GM12878 (cell line): Measurements from ENCODE around the gene SYCP3. TPM values are rescaled to one million over a fixed set of nuclear protein-coding genes. Genes with fewer than 3 reads are reported as not detected.

ENCODE experiments used
- ATAC-seq: fragments of 200-7000 bp; cut with Tn5 transposase; 3 replicates; pipeline ENCODE4 v1.9.1; 2020; ENCODE audit warnings: mild to moderate bottlenecking, moderate library complexity
- BruUV-seq: library from RNA; stranded (reverse); fragments of 400-500 nt; replicated peaks from 2 replicates; lab custom pipeline; 2021; lab: Mats Ljungman, UMichigan
- CTCF ChIA-PET: fragments of 300-600 bp; sonication (Branson Sonifier 250); formaldehyde crosslinking; extraction: SDS; loops from one replicate; lab custom pipeline; 2021; ENCODE audit warnings: inconsistent platforms; lab: Yijun Ruan, JAX
- POLR2A ChIA-PET: fragments of 350-600 bp; formaldehyde crosslinking; extraction: SDS; loops from one replicate; lab custom pipeline; 2021; ENCODE audit warnings: inconsistent platforms; lab: Charles Lee
- RAD21 ChIA-PET: fragments of 300-600 bp; sonication (Branson Sonifier 250); formaldehyde crosslinking; loops from one replicate; lab custom pipeline; 2023; ENCODE audit warnings: antibody characterized with exemption; ENCODE audit not compliant: unreplicated experiment; lab: Charles Lee
- SMC1A ChIA-PET: fragments of 300-600 bp; sonication (Branson Sonifier 250); formaldehyde crosslinking; loops from one replicate; lab custom pipeline; 2023; ENCODE audit not compliant: unreplicated experiment, uncharacterized antibody; lab: Charles Lee
- DNase-seq: peaks from one replicate; pipeline ENCODE4 v3.0.0-alpha.2; 2011; ENCODE audit warnings: low read depth, low spot score
- FAIRE-seq: peaks from 3 replicates; lab custom pipeline; 2011; peaks lifted over from hg19 to GRCh38; lab: Jason Lieb, UNC
- H2AFZ ChIP-seq: 2 replicates; pipeline ENCODE4 v1.6.0; 2011; ENCODE audit warnings: low read depth, low read length, control low read depth; ENCODE audit not compliant: control insufficient read depth
- H3K27ac ChIP-seq: 2 replicates; pipeline ENCODE4 v1.5.1; 2011; ENCODE audit warnings: control low read depth; ENCODE audit not compliant: control insufficient read depth, insufficient read depth
- H3K27me3 ChIP-seq, 2 experiments: replicated peaks in 1 of 2; 2 replicates each; pipeline versions ENCODE4 v1.6.0 to v1.6.1; 2011; ENCODE audit warnings: low read length in 1 of 2; ENCODE audit not compliant: control insufficient read depth in 2 of 2, insufficient read depth in 2 of 2
- H3K36me3 ChIP-seq, 2 experiments: 2 replicates each; pipeline ENCODE4 v1.5.1; 2011; ENCODE audit warnings: low read length in 1 of 2; ENCODE audit not compliant: control insufficient read depth in 2 of 2, insufficient read depth in 2 of 2
- H3K4me1 ChIP-seq: 2 replicates; pipeline ENCODE4 v1.6.1; 2011; ENCODE audit warnings: mild to moderate bottlenecking, low read length, moderate library complexity, mixed read lengths; ENCODE audit not compliant: control insufficient read depth, insufficient read depth
- H3K4me2 ChIP-seq: 2 replicates; pipeline ENCODE4 v1.6.0; 2011; ENCODE audit warnings: control low read depth; ENCODE audit not compliant: control insufficient read depth, insufficient read depth
- H3K4me3 ChIP-seq: fragments of 200-600 bp; sonication (generic); 2 replicates; pipeline ENCODE4 v1.5.1; 2016
- H3K79me2 ChIP-seq: 2 replicates; pipeline ENCODE4 v1.6.0; 2011; ENCODE audit warnings: low read length; ENCODE audit not compliant: control insufficient read depth, insufficient read depth
- H3K9ac ChIP-seq: 2 replicates; pipeline ENCODE4 v1.8.0; 2011; ENCODE audit warnings: low read length, control low read depth, mixed read lengths; ENCODE audit not compliant: control insufficient read depth, insufficient read depth
- H3K9me3 ChIP-seq: replicated peaks from 3 replicates; pipeline ENCODE4 v1.5.1; 2011; ENCODE audit warnings: mild to moderate bottlenecking, low read length; ENCODE audit not compliant: control insufficient read depth, insufficient read depth
- H4K20me1 ChIP-seq: 2 replicates; pipeline ENCODE4 v1.6.0; 2011; ENCODE audit not compliant: control insufficient read depth, insufficient read depth
- ASH2L ChIP-seq: fragments of 300-600, 200-600 bp; sonication (generic); IDR thresholded peaks from 2 replicates; pipeline ENCODE4 v1.6.1; 2017; ENCODE audit warnings: low read depth, mild to moderate bottlenecking, borderline replicate concordance
- ATF7 ChIP-seq: fragments of 450-650 bp; IDR thresholded peaks from 2 replicates; pipeline ENCODE4 v1.6.1; 2016; ENCODE audit warnings: low read depth, mild to moderate bottlenecking
- EED ChIP-seq: sonication (generic); IDR thresholded peaks from 2 replicates; pipeline ENCODE4 v1.6.1; 2016; ENCODE audit warnings: antibody characterized with exemption, low read depth
- ETV6 ChIP-seq, 2 experiments: fragments of 450-650 bp in 1 of 2; IDR thresholded peaks in 1 of 2; conservative IDR thresholded peaks in 1 of 2; 2 replicates each; pipeline ENCODE4 v1.6.1; 2014; ENCODE audit warnings: antibody characterized with exemption in 1 of 2, borderline replicate concordance in 1 of 2, low read depth in 1 of 2, mild to moderate bottlenecking in 1 of 2, moderate library complexity in 1 of 2
- FOXK2 ChIP-seq: fragments of 450-650 bp; IDR thresholded peaks from 2 replicates; pipeline ENCODE4 v1.6.1; 2017; ENCODE audit warnings: mild to moderate bottlenecking, moderate library complexity
- GATAD2B ChIP-seq: fragments of 450-650 bp; conservative IDR thresholded peaks from 2 replicates; pipeline ENCODE4 v1.6.1; 2017; ENCODE audit warnings: low read depth, mild to moderate bottlenecking, moderate library complexity
- HCFC1 ChIP-seq: fragments of 150-350 bp; IDR thresholded peaks from 2 replicates; pipeline ENCODE4 v1.6.1; 2014; ENCODE audit warnings: low read length
- HDAC2 ChIP-seq: fragments of 200-600 bp; sonication (generic); IDR thresholded peaks from 2 replicates; pipeline ENCODE4 v1.6.1; 2017
- IKZF1 ChIP-seq: fragments of 450-650 bp; conservative IDR thresholded peaks from 2 replicates; pipeline ENCODE4 v1.6.1; 2017; ENCODE audit warnings: antibody characterized with exemption, mild to moderate bottlenecking
- NFIC ChIP-seq: IDR thresholded peaks from 2 replicates; pipeline ENCODE4 v1.6.1; 2012; ENCODE audit warnings: low read depth, mild to moderate bottlenecking, inconsistent platforms, low read length, moderate library complexity
- NFYA ChIP-seq: IDR thresholded peaks from 2 replicates; pipeline ENCODE4 v1.6.1; 2011; ENCODE audit warnings: low read depth, mild to moderate bottlenecking, low read length, improper control_type of control experiment, borderline replicate concordance
- RFX5 ChIP-seq: IDR thresholded peaks from 2 replicates; pipeline ENCODE4 v1.6.1; 2011; ENCODE audit warnings: low read depth, low read length, improper control_type of control experiment
- SMAD5 ChIP-seq: IDR thresholded peaks from 2 replicates; pipeline ENCODE4 v1.6.1; 2016; ENCODE audit warnings: antibody characterized with exemption, low read depth
- SRF ChIP-seq, 2 experiments: IDR thresholded peaks; 2 replicates each; pipeline ENCODE4 v1.6.1; 2011; ENCODE audit warnings: low read depth in 2 of 2, low read length in 2 of 2, mild to moderate bottlenecking in 1 of 2, moderate library complexity in 1 of 2
- SUPT20H ChIP-seq: IDR thresholded peaks from 2 replicates; pipeline ENCODE4 v1.6.1; 2011; ENCODE audit warnings: low read depth, mild to moderate bottlenecking, low read length, moderate library complexity, borderline replicate concordance; ENCODE audit not compliant: control insufficient read depth
- ZNF274 ChIP-seq: IDR thresholded peaks from one replicate; pipeline ENCODE4 v1.8.0; 2011; ENCODE audit not compliant: insufficient read length, insufficient read depth
- WGBS: methylation state at CpG from one replicate; pipeline ENCODE4 v1.1.6; 2016; ENCODE audit warnings: low lambda C conversion rate; ENCODE audit not compliant: insufficient replicate concordance, insufficient coverage; ENCODE audit errors: missing lambda C conversion rate; 5-methylcytosine and 5-hydroxymethylcytosine counted together
- in situ Hi-C: fragments of 300-500 bp; cut with MboI; formaldehyde crosslinking; loops from 9 replicates; pipeline ENCODE4 v1.14.3; 2018; ENCODE audit warnings: mixed read lengths
- intact Hi-C: fragments of 100-400 bp; cut with micrococcal nuclease; formaldehyde crosslinking; loops from one replicate; pipeline ENCODE4 v1.14.2; 2022; ENCODE audit not compliant: unreplicated experiment
- polyA plus RNA-seq, 11 experiments: library from polyadenylated mRNA; depleted of rRNA in 4 of 11; unstranded in 6 of 11; stranded (reverse) in 5 of 11; fragments of >200 nt; fragmentation: Nextera tagmentation in 4 of 11; fragmentation: Illumina TruSeq in 1 of 11; extraction: Ambion mirVana in 4 of 11; extraction: Trizol in 1 of 11; gene quantifications; 1 replicate in 1 of 11; 2 replicates in 10 of 11; pipeline versions ENCODE4 v1.2.1 to v1.2.3, GENCODE V29; 2011 to 2016; ENCODE audit warnings: inconsistent platforms in 2 of 11, missing spikeins in 2 of 11, low read depth in 1 of 11
- total RNA-seq, 4 experiments: library from RNA; depleted of rRNA in 3 of 4; stranded (reverse); fragments of >200 nt in 3 of 4; fragmentation: Illumina TruSeq in 1 of 4; extraction: Trizol in 1 of 4; gene quantifications; 2 replicates each; pipeline versions ENCODE4 v1.2.1 to v1.2.3, GENCODE V29; 2013 to 2021
- TF ChIP-seq, protein P1 (sequence below), 3 experiments: IDR thresholded peaks in 2 of 3; conservative IDR thresholded peaks in 1 of 3; 2 replicates each; pipeline ENCODE4 v1.5.1; 2011; ENCODE audit warnings: low read depth in 3 of 3, low read length in 3 of 3, mild to moderate bottlenecking in 3 of 3, control low read depth in 2 of 3, moderate library complexity in 2 of 3, inconsistent platforms in 1 of 3, mixed read lengths in 1 of 3; ENCODE audit not compliant: control insufficient read depth in 2 of 3, insufficient read depth in 1 of 3; ENCODE audit errors: extremely low read depth in 1 of 3
- TF ChIP-seq, protein P2 (sequence below): fragments of 150-350 bp; IDR thresholded peaks from 2 replicates; pipeline ENCODE4 v1.6.1; 2014; ENCODE audit warnings: mild to moderate bottlenecking, low read depth, low read length
- TF ChIP-seq, protein P3 (sequence below): IDR thresholded peaks from 2 replicates; pipeline ENCODE4 v1.6.1; 2011; ENCODE audit warnings: low read depth, low read length, improper control_type of control experiment, borderline replicate concordance

The SYCP3 gene
- total and polyA plus RNA-seq, 10 of the 15 experiments (the other 5 are each of a cell fraction or from before 2014, with no cell fraction given): 0.08 to 0.58 (median 0.21) TPM

DNA sequence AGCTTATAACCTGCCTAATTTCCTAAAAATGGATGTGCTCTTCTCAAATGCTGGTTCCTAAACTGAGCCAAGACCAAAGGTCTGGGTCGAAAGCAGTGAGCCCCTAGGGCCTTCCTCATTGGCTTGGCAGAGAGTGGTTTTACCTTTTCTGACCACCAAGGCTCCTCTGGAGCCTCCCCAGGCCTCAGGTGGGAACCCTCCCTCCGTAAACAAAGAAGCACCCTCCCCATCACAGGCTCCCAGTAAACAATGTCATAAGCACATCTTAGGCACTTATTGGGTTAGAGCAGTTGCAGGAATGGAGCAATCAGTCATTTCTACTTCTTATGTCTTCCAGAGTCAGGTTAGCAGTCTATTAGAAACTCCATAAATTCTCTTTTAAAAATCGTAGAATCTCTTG lies 35.8 kb downstream of the SYCP3 start:
- no peaks in the 10 kb centered on the region for H3K36me3 ChIP-seq
- intact Hi-C loops: no loop called here
- no peak overlapping the region for H3K27ac ChIP-seq
- no peak for TF ChIP-seq FOXK2
- TF ChIP-seq, protein P1, sequence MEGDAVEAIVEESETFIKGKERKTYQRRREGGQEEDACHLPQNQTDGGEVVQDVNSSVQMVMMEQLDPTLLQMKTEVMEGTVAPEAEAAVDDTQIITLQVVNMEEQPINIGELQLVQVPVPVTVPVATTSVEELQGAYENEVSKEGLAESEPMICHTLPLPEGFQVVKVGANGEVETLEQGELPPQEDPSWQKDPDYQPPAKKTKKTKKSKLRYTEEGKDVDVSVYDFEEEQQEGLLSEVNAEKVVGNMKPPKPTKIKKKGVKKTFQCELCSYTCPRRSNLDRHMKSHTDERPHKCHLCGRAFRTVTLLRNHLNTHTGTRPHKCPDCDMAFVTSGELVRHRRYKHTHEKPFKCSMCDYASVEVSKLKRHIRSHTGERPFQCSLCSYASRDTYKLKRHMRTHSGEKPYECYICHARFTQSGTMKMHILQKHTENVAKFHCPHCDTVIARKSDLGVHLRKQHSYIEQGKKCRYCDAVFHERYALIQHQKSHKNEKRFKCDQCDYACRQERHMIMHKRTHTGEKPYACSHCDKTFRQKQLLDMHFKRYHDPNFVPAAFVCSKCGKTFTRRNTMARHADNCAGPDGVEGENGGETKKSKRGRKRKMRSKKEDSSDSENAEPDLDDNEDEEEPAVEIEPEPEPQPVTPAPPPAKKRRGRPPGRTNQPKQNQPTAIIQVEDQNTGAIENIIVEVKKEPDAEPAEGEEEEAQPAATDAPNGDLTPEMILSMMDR (IDR thresholded peaks at IDR 0.05 in 2 of 3, conservative IDR thresholded peaks at IDR 0.05 in 1 of 3; ENCODE audit: control insufficient read depth in 2 of 3, extremely low read depth in 1 of 3, insufficient read depth in 1 of 3, low read depth in 3 of 3, low read length in 3 of 3): no peak
- no peak for TF ChIP-seq SRF (IDR thresholded peaks at IDR 0.05; ENCODE audit: low read depth in 2 of 2, low read length in 2 of 2)
- TF ChIP-seq, protein P2, sequence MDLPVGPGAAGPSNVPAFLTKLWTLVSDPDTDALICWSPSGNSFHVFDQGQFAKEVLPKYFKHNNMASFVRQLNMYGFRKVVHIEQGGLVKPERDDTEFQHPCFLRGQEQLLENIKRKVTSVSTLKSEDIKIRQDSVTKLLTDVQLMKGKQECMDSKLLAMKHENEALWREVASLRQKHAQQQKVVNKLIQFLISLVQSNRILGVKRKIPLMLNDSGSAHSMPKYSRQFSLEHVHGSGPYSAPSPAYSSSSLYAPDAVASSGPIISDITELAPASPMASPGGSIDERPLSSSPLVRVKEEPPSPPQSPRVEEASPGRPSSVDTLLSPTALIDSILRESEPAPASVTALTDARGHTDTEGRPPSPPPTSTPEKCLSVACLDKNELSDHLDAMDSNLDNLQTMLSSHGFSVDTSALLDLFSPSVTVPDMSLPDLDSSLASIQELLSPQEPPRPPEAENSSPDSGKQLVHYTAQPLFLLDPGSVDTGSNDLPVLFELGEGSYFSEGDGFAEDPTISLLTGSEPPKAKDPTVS: no peak
- no peak for TF ChIP-seq HCFC1
- TF ChIP-seq IKZF1: no peak
- no peak for TF ChIP-seq SMAD5
- TF ChIP-seq, protein P3, sequence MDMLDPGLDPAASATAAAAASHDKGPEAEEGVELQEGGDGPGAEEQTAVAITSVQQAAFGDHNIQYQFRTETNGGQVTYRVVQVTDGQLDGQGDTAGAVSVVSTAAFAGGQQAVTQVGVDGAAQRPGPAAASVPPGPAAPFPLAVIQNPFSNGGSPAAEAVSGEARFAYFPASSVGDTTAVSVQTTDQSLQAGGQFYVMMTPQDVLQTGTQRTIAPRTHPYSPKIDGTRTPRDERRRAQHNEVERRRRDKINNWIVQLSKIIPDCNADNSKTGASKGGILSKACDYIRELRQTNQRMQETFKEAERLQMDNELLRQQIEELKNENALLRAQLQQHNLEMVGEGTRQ: no peak
- no peak for TF ChIP-seq ATF7
- TF ChIP-seq SUPT20H: no peak
- no peak for TF ChIP-seq HDAC2
- no peak for TF ChIP-seq ETV6 (conservative IDR thresholded peaks at IDR 0.05 in 1 of 2, IDR thresholded peaks at IDR 0.05 in 1 of 2; ENCODE audit: borderline replicate concordance in 1 of 2, low read depth in 1 of 2)
- no peak for TF ChIP-seq NFIC
- TF ChIP-seq NFYA: no peak
- no peak for TF ChIP-seq ASH2L
- TF ChIP-seq RFX5: no peak
- no peak for TF ChIP-seq ZNF274
- TF ChIP-seq GATAD2B: no peak
- no peak for TF ChIP-seq EED
- H3K4me2 ChIP-seq: no peak overlapping the region
- WGBS: 49% methylated on average over 3 of the region's 3 CpGs
- H3K79me2 ChIP-seq: no peaks in the 10 kb centered on the region
- FAIRE-seq: no peak
- H3K4me1 ChIP-seq: no peaks in the 10 kb centered on the region
- H3K9me3 ChIP-seq: no peaks in the 10 kb centered on the region
- BruUV-seq: no TSS peak
- in situ Hi-C loops: no loop called here
- no peaks in the 10 kb centered on the region for H4K20me1 ChIP-seq
- ChIA-PET CTCF (interaction anchor here (1.1 to 1.4 kb wide), 2 partner anchors 20 to 56 kb away, joined by 3 read pairs; no protein-coding TSS in a partner anchor), SMC1A (no interaction called here), POLR2A (no interaction called here), RAD21 (no interaction called here)
- no peak overlapping the region for H2AFZ ChIP-seq
- no peaks in the 10 kb centered on the region for H3K27me3 ChIP-seq
- no peak overlapping the region for H3K9ac ChIP-seq
- no peak for DNase-seq
- ATAC-seq: no peak
- no peak overlapping the region for H3K4me3 ChIP-seq
